Lower leg skin (tissue), 4 donors: ENCODE measurements around the gene ADGRL1. TPM values are rescaled to one million over a fixed set of nuclear protein-coding genes. Genes with fewer than 3 reads are reported as not detected.

Source experiments
- DNase-seq, 2 donors: peaks; one replicate each; pipeline ENCODE4 v3.0.0-alpha.2; 2019; ENCODE audit warnings: low spot score in 2 of 2
- H3K4me3 ChIP-seq: fragments of 200-600 bp; sonication (generic); 2 replicates; pipeline ENCODE4 v1.5.1; 2017; ENCODE audit warnings: mild to moderate bottlenecking, low read depth; ENCODE audit not compliant: poor library complexity, severe bottlenecking
- POLR2A ChIP-seq, 2 donors: fragments of 450-650 bp; IDR thresholded peaks; one replicate each; pipeline ENCODE4 v1.6.1; 2016 to 2017; ENCODE audit warnings: antibody characterized with exemption in 2 of 2, mild to moderate bottlenecking in 1 of 2, moderate library complexity in 1 of 2
- WGBS, 2 donors: methylation state at CpG; one replicate each; pipeline ENCODE4 v1.1.5; 2018; 5-methylcytosine and 5-hydroxymethylcytosine counted together
- intact Hi-C: fragments of 100-400 bp; cut with DNase I; formaldehyde crosslinking; loops from one replicate; pipeline ENCODE4 v1.15.0; 2023; ENCODE audit warnings: low total_unique reads
- total RNA-seq, 4 donors: library from RNA; depleted of rRNA; stranded (reverse); fragments of >200 nt; gene quantifications; one replicate each; pipeline ENCODE4 v1.1.0, GENCODE V29; 2016
- TF ChIP-seq, protein P1 (sequence below), 3 donors: fragments of 450-650 bp; IDR thresholded peaks; one replicate each; pipeline ENCODE4 v1.5.1; 2016; ENCODE audit warnings: antibody characterized with exemption in 3 of 3, mild to moderate bottlenecking in 3 of 3, moderate library complexity in 2 of 3

The ADGRL1 gene
- total RNA-seq, 4 donors from 2014 or later: 27.6 to 37.7 (median 29.8) TPM

DNA sequence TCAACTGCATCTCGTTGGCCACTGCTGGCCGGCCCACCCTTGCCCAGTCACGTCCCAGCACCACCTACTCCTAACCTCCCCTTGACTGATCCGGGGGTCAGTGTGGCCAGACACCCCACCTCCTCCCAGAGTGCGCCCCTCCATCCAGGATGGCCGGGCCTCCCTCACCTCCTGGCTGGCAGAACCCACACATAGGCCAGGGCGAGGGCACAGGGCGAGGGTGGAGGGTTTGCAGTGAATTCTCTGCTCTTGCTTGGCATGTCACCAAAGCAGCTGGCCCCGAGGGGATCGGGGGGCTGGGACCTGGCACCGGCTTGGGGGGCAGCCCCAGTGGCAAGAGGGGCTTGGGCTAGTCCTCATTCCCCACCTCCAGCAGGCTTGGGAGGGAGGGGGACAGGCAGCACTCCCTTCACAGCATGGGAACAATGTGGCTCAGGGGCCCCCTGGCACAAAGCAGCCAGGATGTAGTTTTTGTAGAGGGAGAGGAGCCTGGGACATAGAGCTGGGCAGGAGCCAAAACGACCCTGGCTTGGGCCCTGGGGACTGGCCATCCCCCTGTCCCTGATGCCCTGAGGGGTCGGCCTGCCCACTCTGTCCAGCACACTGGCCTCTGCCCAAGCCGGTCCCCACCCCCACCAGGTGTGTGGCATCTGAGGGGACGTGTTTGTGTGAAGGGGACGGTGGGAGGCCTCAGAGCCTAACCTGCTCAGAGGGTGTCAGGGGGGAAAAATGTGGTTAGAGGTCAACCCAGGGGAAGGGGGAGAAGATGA lies 41.1 kb downstream of the ADGRL1 start:
- intact Hi-C loops: no loop called here
- H3K4me3 ChIP-seq: no peak overlapping the region
- TF ChIP-seq, protein P1, sequence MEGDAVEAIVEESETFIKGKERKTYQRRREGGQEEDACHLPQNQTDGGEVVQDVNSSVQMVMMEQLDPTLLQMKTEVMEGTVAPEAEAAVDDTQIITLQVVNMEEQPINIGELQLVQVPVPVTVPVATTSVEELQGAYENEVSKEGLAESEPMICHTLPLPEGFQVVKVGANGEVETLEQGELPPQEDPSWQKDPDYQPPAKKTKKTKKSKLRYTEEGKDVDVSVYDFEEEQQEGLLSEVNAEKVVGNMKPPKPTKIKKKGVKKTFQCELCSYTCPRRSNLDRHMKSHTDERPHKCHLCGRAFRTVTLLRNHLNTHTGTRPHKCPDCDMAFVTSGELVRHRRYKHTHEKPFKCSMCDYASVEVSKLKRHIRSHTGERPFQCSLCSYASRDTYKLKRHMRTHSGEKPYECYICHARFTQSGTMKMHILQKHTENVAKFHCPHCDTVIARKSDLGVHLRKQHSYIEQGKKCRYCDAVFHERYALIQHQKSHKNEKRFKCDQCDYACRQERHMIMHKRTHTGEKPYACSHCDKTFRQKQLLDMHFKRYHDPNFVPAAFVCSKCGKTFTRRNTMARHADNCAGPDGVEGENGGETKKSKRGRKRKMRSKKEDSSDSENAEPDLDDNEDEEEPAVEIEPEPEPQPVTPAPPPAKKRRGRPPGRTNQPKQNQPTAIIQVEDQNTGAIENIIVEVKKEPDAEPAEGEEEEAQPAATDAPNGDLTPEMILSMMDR (IDR thresholded peaks at IDR 0.05): no peak
- 77 to 79% methylated on average over 14 to 15 of the region's 16 CpGs for WGBS, 2 donors
- DNase-seq: no peak

DNA sequence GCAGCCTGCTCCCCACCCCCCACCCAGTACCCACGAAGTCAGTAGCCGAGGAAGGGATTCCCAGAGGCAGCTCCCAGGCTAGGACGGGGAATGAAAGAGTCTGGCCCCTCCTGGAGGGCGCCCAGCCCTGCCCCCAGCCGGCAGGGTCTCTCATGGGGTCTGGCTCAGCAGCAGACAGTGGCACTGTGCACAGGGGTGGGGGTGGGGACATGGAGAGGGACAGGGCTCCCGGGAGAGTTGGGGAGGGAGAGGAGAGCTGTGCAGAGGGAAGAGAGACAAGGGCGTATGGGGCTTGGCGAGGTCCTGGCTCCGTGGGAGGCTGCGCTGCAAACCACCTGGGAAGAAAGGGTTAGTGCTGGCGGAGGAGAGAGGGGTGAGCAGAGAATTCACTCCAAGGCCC lies 41.9 kb downstream of the ADGRL1 start:
- intact Hi-C loops: no loop called here
- WGBS, 2 donors: 71 to 78% methylated on average over 11 of the region's 11 CpGs
- TF ChIP-seq, protein P1 (IDR thresholded peaks at IDR 0.05): no peak
- no peak for TF ChIP-seq POLR2A (IDR thresholded peaks at IDR 0.05)
- no peak overlapping the region for H3K4me3 ChIP-seq
- no peak for DNase-seq

DNA sequence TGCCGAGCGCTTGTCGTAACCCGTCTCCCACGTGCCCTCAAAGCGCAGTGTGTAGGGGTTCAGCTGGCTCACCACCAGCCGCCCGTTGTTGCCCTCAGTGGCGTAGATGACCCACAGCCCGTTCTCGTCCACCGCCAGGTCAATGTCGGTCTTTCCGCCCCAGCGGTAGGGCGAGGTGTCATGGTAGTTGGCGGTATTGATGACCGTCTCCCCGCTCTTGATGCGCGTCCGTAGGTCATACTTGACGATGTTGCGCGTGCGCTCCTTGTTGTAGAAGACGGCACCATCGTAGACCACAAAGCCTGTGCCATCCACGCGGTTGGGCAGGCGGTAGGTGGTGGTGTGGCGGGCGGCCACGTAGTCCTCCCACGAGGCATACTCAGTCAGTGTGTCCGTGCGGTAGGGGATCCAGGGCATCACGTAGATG lies 43.1 kb downstream of the ADGRL1 start:
- DNase-seq: no peak
- no peak overlapping the region for H3K4me3 ChIP-seq
- WGBS, 2 donors: 96 to 98% methylated on average over 38 of the region's 38 CpGs

DNA sequence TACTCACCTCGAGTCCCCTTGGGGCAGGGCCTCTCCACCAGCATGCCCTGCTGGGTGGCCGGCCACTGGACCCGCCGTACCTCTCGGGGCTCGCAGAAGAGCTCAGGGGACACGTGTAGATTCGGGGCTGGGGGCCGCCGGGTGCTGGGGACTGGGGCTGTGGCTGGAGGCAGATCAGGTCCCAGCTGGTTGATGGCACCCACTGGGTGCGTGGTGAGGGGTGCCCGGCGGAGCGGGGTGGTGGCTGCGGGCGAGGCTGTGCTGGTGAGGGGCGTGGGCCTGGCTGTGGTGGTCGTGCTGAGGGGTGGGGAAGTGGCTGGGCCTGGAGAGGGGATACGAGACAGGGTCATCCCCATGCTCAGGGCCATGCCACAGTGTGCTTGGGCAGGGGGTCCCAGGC lies 44.7 kb downstream of the ADGRL1 start:
- 84 to 89% methylated on average over 11 to 19 of the region's 19 CpGs for WGBS, 2 donors
- no peak for DNase-seq
- H3K4me3 ChIP-seq: no peak overlapping the region
- TF ChIP-seq, protein P1 (IDR thresholded peaks at IDR 0.05): no peak
- TF ChIP-seq POLR2A (IDR thresholded peaks at IDR 0.05): no peak
- intact Hi-C loops: no loop called here

More for the DNA sequence above, 43.1 kb downstream of the ADGRL1 start:
- intact Hi-C loops: no loop called here
- TF ChIP-seq, protein P1 (IDR thresholded peaks at IDR 0.05): no peak
- no peak for TF ChIP-seq POLR2A (IDR thresholded peaks at IDR 0.05)

DNA sequence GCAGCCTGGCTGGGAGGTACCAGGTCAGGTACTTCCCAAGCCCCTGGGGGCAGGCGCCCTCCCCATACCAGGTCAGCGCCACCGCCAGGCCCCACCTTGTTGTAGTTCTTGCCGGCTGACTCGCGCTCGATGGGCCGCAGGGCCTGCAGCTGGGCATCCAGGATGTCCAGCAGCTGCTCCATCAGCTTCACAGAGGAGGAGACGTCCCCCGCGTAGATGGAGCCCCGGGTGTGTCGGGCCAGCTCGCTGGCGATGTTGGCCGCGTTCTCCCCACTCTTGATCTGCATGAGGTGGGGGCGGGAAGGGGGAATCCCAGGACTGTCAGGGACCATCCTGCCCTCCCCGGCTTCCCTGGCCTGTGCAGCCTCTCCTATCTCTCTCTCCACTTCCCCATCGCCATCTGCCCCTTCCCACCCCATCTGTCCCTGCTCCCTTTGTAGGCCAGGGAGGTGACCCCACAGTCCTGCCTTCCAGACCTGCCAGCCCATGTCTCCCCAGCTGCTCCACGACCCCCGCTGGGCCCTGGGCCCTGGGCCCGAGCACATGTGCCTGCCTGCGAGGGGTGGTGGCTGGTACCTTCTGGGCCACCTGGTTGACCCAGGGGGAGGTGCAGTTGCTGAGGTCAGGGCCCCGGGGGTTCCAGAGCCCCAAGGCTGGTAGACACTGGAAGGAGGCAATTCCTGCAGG lies 45.8 kb downstream of the ADGRL1 start:
- H3K4me3 ChIP-seq: no peak overlapping the region
- TF ChIP-seq POLR2A (IDR thresholded peaks at IDR 0.05): no peak
- TF ChIP-seq, protein P1 (IDR thresholded peaks at IDR 0.05): no peak
- no peak for DNase-seq
- intact Hi-C loops: no loop called here
- WGBS, 2 donors: 84 to 91% methylated on average over 22 to 25 of the region's 25 CpGs
